A549 (cell line): ENCODE results near the gene SLC18A3. TPM values are rescaled to one million over a fixed set of nuclear protein-coding genes. Genes with fewer than 3 reads are reported as not detected.

Experiments
- ATAC-seq, 2 experiments: fragments of 200-7000 bp in 1 of 2; fragments of >200 bp in 1 of 2; cut with Nextera tagmentation in 1 of 2; cut with Tn5 transposase in 1 of 2; 3 replicates each; pipeline versions ENCODE4 v1.8.0 to v1.9.1; 2018 to 2020; ENCODE audit warnings: mild to moderate bottlenecking in 1 of 2, moderate library complexity in 1 of 2
- CTCF ChIA-PET: fragments of 300-600 bp; sonication (Branson Sonifier 250); formaldehyde crosslinking; extraction: SDS; loops from one replicate; lab custom pipeline; 2021; ENCODE audit warnings: antibody characterized with exemption, inconsistent platforms; lab: Yijun Ruan, JAX
- POLR2A ChIA-PET: fragments of 350-600 bp; formaldehyde crosslinking; extraction: SDS; loops from one replicate; lab custom pipeline; 2021; ENCODE audit warnings: antibody characterized with exemption, inconsistent platforms; lab: Yijun Ruan, JAX
- DNase-seq, 2 experiments: peaks; one replicate each; pipeline versions ENCODE4 v3.0.0 to v3.0.0-alpha.2; 2011 to 2016; ENCODE audit warnings: low read depth in 1 of 2, low spot score in 1 of 2
- FAIRE-seq: peaks from 2 replicates; lab custom pipeline; 2011; peaks lifted over from hg19 to GRCh38; lab: Jason Lieb, UNC
- H3K27ac ChIP-seq, 2 experiments: fragments of >200 bp; sonication (Bioruptor Twin); formaldehyde crosslinking; 3 replicates each; pipeline ENCODE4 v1.5.1; 2016 to 2017
- H3K4me1 ChIP-seq: fragments of >200 bp; sonication (Bioruptor Twin); formaldehyde crosslinking; 3 replicates; pipeline ENCODE4 v1.6.1; 2016
- H3K4me2 ChIP-seq: fragments of >200 bp; sonication (Bioruptor Twin); formaldehyde crosslinking; 3 replicates; pipeline ENCODE4 v1.6.1; 2016
- H3K4me3 ChIP-seq: fragments of >200 bp; sonication (Bioruptor Twin); formaldehyde crosslinking; 3 replicates; pipeline ENCODE4 v1.5.1; 2016
- H3K9me3 ChIP-seq: fragments of >200 bp; sonication (Bioruptor Twin); formaldehyde crosslinking; 3 replicates; pipeline ENCODE4 v1.6.1; 2016
- BCL3 ChIP-seq: fragments of >200 bp; sonication (Bioruptor Twin); formaldehyde crosslinking; IDR thresholded peaks from 3 replicates; pipeline ENCODE4 v1.6.1; 2016
- CEBPB ChIP-seq, 2 experiments: fragments of >200 bp in 1 of 2; sonication (Bioruptor Twin) in 1 of 2; formaldehyde crosslinking in 1 of 2; IDR thresholded peaks; 2 replicates each; pipeline ENCODE4 v1.6.1; 2012 to 2016
- CHD4 ChIP-seq: fragments of 200-600 bp; sonication (generic); IDR thresholded peaks from 2 replicates; pipeline ENCODE4 v1.6.1; 2016; ENCODE audit warnings: antibody characterized with exemption, mild to moderate bottlenecking, borderline replicate concordance
- CTCF ChIP-seq: fragments of >200 bp; sonication (Bioruptor Twin); formaldehyde crosslinking; IDR thresholded peaks from 3 replicates; pipeline ENCODE4 v1.5.1; 2016
- EP300 ChIP-seq, 2 experiments: fragments of >200 bp; sonication (Bioruptor Twin); formaldehyde crosslinking; IDR thresholded peaks; 2 replicates in 1 of 2; 3 replicates in 1 of 2; pipeline ENCODE4 v1.6.1; 2016 to 2017
- FOSL2 ChIP-seq, 2 experiments: fragments of 450-650 bp in 1 of 2; fragments of >200 bp in 1 of 2; sonication (Bioruptor Twin) in 1 of 2; formaldehyde crosslinking; IDR thresholded peaks; 2 replicates each; pipeline versions ENCODE4 v1.5.0 to v1.6.1; 2016 to 2020; ENCODE audit warnings: mild to moderate bottlenecking in 1 of 2, moderate library complexity in 1 of 2
- HDAC2 ChIP-seq: fragments of 200-600 bp; sonication (generic); IDR thresholded peaks from 2 replicates; pipeline ENCODE4 v1.6.1; 2016
- HES2 ChIP-seq: fragments of >200 bp; sonication (Bioruptor Twin); formaldehyde crosslinking; IDR thresholded peaks from 2 replicates; pipeline ENCODE4 v1.6.1; 2016
- HOXB13 ChIP-seq: fragments of 250-450 bp; sonication (Bioruptor Pico); IDR thresholded peaks from 2 replicates; pipeline ENCODE4 v1.5.0; 2020; ENCODE audit warnings: low read depth, mild to moderate bottlenecking, moderate library complexity
- JUNB ChIP-seq: fragments of >200 bp; sonication (Bioruptor Twin); formaldehyde crosslinking; IDR thresholded peaks from 2 replicates; pipeline ENCODE4 v1.6.1; 2016
- KDM5A ChIP-seq: fragments of 200-600 bp; sonication (generic); IDR thresholded peaks from 2 replicates; pipeline ENCODE4 v1.6.1; 2016; ENCODE audit warnings: antibody characterized with exemption, mild to moderate bottlenecking
- NPAS2 ChIP-seq: fragments of 250-450 bp; sonication (Bioruptor Pico); IDR thresholded peaks from 2 replicates; pipeline ENCODE4 v1.8.0; 2022; ENCODE audit warnings: mild to moderate bottlenecking, moderate library complexity, borderline replicate concordance
- PHF8 ChIP-seq: fragments of 200-600 bp; sonication (generic); IDR thresholded peaks from 2 replicates; pipeline ENCODE4 v1.6.1; 2016; ENCODE audit warnings: low read depth, mild to moderate bottlenecking, antibody characterized with exemption, moderate library complexity, borderline replicate concordance
- POLR2AphosphoS2 ChIP-seq: conservative IDR thresholded peaks from 2 replicates; pipeline ENCODE4 v1.6.1; 2012; ENCODE audit warnings: low read length, improper control_type of control experiment, inconsistent platforms
- RARB ChIP-seq: fragments of 250-450 bp; sonication (Bioruptor Pico); IDR thresholded peaks from 2 replicates; pipeline ENCODE4 v1.8.0; 2021; ENCODE audit warnings: mild to moderate bottlenecking, moderate library complexity
- RCOR1 ChIP-seq: fragments of 150-350 bp; IDR thresholded peaks from 2 replicates; pipeline ENCODE4 v1.6.1; 2014; ENCODE audit warnings: antibody characterized with exemption, low read length, low read depth
- RFX5 ChIP-seq: fragments of 450-650 bp; IDR thresholded peaks from 2 replicates; pipeline ENCODE4 v1.7.1; 2014; ENCODE audit warnings: antibody characterized with exemption, mild to moderate bottlenecking, moderate library complexity
- RNF2 ChIP-seq: fragments of 200-600 bp; sonication (generic); IDR thresholded peaks from 2 replicates; pipeline ENCODE4 v1.6.1; 2016; ENCODE audit warnings: low read depth, mild to moderate bottlenecking, antibody characterized with exemption, moderate library complexity, borderline replicate concordance
- ZC3H11A ChIP-seq: fragments of 450-650 bp; IDR thresholded peaks from 2 replicates; pipeline ENCODE4 v1.6.1; 2014; ENCODE audit warnings: antibody characterized with exemption, mild to moderate bottlenecking
- ZFP36 ChIP-seq: fragments of 450-650 bp; IDR thresholded peaks from 2 replicates; pipeline ENCODE4 v1.6.1; 2014; ENCODE audit warnings: borderline replicate concordance; ENCODE audit not compliant: partially characterized antibody
- ZSCAN20 ChIP-seq: fragments of 250-450 bp; sonication (Bioruptor Pico); IDR thresholded peaks from 2 replicates; pipeline ENCODE4 v1.8.0; 2022; ENCODE audit warnings: mild to moderate bottlenecking, moderate library complexity
- WGBS: methylation state at CpG from one replicate; pipeline ENCODE4 v1.1.6; 2017; ENCODE audit errors: missing lambda C conversion rate; 5-methylcytosine and 5-hydroxymethylcytosine counted together
- polyA plus RNA-seq, 4 experiments: library from polyadenylated mRNA; depleted of rRNA in 3 of 4; stranded (reverse); fragments of >200 nt; fragmentation: RNase III in 1 of 4; extraction: RNeasy Plus Mini Kit Qiagen cat#74134 plus additional on column Dnase treatment in 1 of 4; gene quantifications; 2 replicates in 3 of 4; 3 replicates in 1 of 4; pipeline ENCODE4 v1.2.3, GENCODE V29; 2011 to 2017

Gene SLC18A3
- polyA plus RNA-seq, 2 of the 4 experiments (the other 2 are of a cell fraction): not detected

GRCh38 chr10:49643241-49644034, 33.3 kb downstream of the SLC18A3 start:
- POLR2A ChIA-PET: no interaction called here
- ATAC-seq (no peak), FAIRE-seq (no peak), DNase-seq (no peak)
- WGBS: 13% methylated on average over 3 of the region's 5 CpGs
- no peaks in the 10 kb centered on the region for H3K4me1 ChIP-seq
- H3K4me2 ChIP-seq: no peak overlapping the region
- H3K27ac ChIP-seq: no peak overlapping the region
- CTCF ChIA-PET: interaction anchor here (1.2 kb wide), 1 partner anchor 19 kb away, joined by 3 read pairs; no protein-coding TSS in a partner anchor
- no peak for TF ChIP-seq CHD4
- no peak for TF ChIP-seq CTCF
- no peak for TF ChIP-seq CEBPB (IDR thresholded peaks at IDR 0.05)
- TF ChIP-seq RFX5: no peak
- no peak for TF ChIP-seq NPAS2 (CRISPR knock-in tag)
- no peak for TF ChIP-seq ZC3H11A
- no peak for TF ChIP-seq RARB
- no peak for TF ChIP-seq ZSCAN20 (CRISPR knock-in tag)
- no peak for TF ChIP-seq BCL3
- TF ChIP-seq RCOR1: no peak
- no peak for TF ChIP-seq ZFP36
- no peak for TF ChIP-seq HDAC2
- no peak for TF ChIP-seq HOXB13 (CRISPR knock-in tag)
- no peak for TF ChIP-seq RNF2
- no peak for TF ChIP-seq EP300 (IDR thresholded peaks at IDR 0.05)
- TF ChIP-seq PHF8: no peak
- TF ChIP-seq POLR2AphosphoS2: no peak
- TF ChIP-seq KDM5A: no peak
- no peaks in the 10 kb centered on the region for H3K9me3 ChIP-seq
- no peak overlapping the region for H3K4me3 ChIP-seq

GRCh38 chr10:49644035-49644646, 34.0 kb downstream of the SLC18A3 start:
- Histone ChIP-seq H3K4me1 (no peaks in the 10 kb centered on the region), H3K4me2 (no peak overlapping the region), H3K4me3 (no peak overlapping the region), H3K27ac (no peak overlapping the region), H3K9me3 (no peaks in the 10 kb centered on the region)
- TF ChIP-seq FOSL2 (IDR thresholded peaks at IDR 0.05) (no peak), FOSL2 (CRISPR knock-in tag; IDR thresholded peaks at IDR 0.05) (no peak), HOXB13 (CRISPR knock-in tag) (no peak), HES2 (no peak), JUNB (no peak), ZC3H11A (no peak)
- WGBS: 3% methylated on average over 7 of the region's 7 CpGs
- ChIA-PET POLR2A (no interaction called here), CTCF (no interaction called here)
- DNase-seq (no peak), ATAC-seq (no peak), FAIRE-seq (no peak)
